ENCODE data around the gene NAT14.

Gene NAT14

DNA sequence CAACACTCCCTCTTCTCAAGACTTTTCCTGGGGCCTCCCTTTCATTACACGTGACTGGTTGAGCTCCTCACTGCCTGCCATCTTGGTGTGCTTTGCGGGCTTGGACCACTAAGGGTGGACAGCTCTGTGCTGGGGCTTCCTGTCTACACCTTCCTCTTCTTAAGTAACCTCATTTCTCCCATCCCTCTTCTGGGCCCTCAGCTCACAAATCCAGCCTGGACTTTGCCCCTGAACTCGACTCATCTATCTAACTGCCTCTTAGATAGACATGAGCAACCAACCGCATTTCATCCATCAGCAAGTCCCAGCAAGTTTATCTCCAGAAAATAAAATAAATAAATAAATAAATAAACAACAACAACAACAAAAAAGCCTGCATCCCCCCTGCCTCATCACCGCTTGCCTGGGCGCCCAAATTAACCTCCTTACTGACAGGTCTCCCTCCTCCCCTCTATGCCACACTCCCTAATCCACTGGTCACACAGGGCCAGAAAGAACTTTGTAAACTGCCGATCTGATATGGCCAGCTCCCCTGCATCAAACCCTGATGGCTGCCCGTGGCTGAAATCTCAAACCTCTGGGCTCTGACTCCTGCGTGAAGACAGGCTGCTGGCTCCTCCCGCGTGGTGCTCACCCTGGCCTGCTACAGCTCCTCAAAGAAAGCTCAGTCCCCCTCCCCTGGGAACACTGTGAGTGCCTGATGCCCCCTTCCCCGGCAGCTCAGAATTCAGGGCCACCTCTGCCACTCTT, 31.3 kb upstream of the NAT14 start:
- FAIRE-seq (no peak), DNase-seq (ENCODE audit: insufficient read length, low spot score) (no peak)
- TF ChIP-seq, protein P1, sequence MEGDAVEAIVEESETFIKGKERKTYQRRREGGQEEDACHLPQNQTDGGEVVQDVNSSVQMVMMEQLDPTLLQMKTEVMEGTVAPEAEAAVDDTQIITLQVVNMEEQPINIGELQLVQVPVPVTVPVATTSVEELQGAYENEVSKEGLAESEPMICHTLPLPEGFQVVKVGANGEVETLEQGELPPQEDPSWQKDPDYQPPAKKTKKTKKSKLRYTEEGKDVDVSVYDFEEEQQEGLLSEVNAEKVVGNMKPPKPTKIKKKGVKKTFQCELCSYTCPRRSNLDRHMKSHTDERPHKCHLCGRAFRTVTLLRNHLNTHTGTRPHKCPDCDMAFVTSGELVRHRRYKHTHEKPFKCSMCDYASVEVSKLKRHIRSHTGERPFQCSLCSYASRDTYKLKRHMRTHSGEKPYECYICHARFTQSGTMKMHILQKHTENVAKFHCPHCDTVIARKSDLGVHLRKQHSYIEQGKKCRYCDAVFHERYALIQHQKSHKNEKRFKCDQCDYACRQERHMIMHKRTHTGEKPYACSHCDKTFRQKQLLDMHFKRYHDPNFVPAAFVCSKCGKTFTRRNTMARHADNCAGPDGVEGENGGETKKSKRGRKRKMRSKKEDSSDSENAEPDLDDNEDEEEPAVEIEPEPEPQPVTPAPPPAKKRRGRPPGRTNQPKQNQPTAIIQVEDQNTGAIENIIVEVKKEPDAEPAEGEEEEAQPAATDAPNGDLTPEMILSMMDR (IDR thresholded peaks at IDR 0.05; ENCODE audit: insufficient read depth, missing control alignments) = no peak

DNA sequence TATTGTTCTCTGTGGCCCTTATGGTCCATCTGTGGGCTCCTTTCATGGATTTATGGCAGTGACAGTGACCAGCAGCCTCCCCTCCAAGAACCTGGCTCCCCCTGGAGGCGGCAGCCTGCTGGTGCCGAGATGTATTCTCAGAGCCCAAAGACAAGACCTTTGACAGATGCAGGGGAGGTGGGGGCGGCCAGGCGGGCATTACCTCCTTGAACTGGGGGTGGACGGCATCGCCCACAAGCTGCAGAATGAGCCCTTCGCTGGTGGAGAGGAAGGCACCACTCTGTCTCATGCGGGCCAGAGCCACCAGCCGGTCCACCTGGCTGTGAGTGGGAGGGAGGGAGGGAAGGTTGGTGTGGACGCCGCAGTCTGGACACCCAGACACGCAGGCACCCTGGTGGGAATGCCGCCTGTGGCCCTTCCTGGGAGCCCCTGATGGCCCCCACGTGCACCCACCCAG, 30.2 kb upstream of the NAT14 start:
- TF ChIP-seq, protein P1 (IDR thresholded peaks at IDR 0.05; ENCODE audit: insufficient read depth, missing control alignments) = peak; percentile 54
- FAIRE-seq (no peak), DNase-seq (ENCODE audit: insufficient read length, low spot score) (no peak)

DNA sequence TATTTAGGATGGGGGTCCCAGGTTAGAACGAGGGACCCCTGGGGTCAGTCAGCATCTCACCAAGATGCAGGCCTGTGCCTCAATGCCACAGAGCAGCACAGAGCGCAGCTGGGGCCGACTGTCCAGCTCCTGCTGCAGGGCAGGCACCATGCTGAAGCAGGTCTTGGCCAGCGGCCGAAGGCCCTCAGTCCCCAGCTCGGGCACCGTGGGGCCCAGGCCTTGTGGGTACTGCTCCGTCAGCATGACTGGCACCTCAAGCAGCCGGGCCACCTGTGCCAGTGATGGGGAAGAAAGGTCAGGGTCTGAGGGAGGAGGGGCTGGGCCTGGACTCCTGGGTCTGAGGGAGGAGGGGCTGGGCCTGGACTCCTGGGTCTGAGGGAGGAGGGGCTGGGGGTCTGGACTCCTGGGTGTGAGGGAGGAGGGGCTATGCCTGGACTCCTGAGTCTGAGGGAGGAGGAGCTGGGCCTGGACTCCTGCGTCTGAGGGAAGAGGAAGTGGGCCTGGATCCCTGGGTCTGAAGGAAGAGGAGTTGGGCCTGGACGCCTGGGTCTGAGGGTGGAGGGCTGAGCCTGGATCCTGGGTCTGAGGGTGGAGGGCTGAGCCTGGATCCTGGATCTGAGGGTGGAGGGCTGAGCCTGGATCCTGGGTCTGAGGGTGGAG, 29.3 kb upstream of the NAT14 start:
- FAIRE-seq (no peak), DNase-seq (ENCODE audit: insufficient read length, low spot score) (no peak)
- TF ChIP-seq, protein P1 (IDR thresholded peaks at IDR 0.05; ENCODE audit: insufficient read depth, missing control alignments) = no peak

DNA sequence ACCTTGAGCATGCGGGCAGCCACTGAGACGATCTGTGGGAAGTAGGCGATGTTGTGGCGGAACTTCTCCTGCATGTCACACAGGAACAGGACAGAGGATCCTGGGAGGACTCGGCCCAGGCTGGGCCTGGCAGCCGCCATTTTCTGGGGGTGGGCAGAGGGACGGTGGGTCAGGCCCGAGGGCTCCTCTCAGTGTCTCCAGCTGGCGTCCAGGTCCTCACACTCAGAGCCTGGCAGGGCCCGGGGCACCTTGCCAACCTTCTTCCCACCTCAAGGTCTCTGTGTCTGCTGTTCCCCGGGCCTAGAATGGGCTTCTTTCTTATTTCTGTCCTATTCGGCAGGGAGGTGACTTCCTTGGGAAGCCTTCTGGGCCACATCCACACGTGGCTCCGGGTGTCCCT, 28.6 kb upstream of the NAT14 start:
- TF ChIP-seq, protein P1 (IDR thresholded peaks at IDR 0.05; ENCODE audit: insufficient read depth, missing control alignments) = no peak
- DNase-seq (ENCODE audit: insufficient read length, low spot score) = no peak
- no peak for FAIRE-seq

DNA sequence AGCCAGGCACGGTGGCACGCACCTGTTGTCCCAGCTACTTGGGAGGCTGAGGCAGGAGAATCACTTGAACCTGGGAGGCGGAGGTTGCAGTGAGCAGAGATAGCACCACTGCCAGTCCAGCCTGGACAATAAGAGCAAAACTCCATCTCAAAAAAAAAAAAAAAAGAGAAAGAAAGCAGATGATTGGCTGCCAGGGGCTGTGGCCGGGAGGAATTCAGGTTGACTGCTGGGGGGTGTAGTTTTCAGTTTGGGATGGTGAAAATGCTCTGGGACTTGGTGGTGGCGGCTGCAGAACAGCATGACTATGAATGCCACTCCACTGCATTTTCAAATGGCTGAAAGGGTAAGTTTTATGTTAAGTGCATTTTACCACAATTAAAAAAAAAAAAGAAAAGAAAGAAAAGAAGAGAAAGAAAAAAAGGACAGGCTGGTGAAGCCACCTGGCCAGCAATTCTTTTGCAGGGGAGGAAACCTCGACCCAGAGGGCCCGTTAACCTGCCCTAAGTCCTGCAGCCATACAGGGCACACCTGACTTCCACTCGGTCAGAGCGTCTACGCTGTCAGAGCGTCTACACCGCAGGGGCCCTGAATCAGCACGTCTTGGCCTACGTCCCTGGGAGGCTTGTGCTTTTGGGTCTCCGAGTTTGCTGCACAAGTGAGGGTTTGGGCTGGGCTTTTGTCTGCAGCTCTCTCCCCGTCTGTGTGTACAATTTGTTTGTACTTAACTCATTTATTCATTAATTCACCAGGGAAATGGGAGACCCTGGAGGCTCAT, 27.1 kb upstream of the NAT14 start:
- DNase-seq (ENCODE audit: insufficient read length, low spot score) (no peak), FAIRE-seq (no peak)

DNA sequence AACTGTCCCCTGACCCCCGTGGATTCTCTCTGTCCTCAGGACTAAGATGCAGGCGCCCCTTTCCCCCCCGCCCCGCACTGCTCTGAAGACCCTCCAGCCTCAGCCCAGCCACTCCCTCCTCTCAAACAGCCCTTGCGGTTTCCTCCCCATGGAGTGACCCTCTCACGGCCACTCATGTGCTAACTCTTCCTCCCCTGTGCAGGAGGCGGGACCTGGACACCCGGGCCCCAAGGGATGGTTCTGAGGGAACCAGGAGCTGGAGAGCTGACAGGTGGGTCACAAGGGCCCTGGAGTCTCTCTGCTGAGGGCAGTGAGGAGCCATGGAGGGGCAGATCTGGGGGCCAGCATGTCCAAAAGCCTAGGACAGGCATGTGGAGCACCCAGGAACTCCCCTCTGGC, 25.4 kb upstream of the NAT14 start:
- DNase-seq (ENCODE audit: insufficient read length, low spot score) (no peak), FAIRE-seq (no peak)
- TF ChIP-seq, protein P1 (IDR thresholded peaks at IDR 0.05; ENCODE audit: insufficient read depth, missing control alignments) = no peak

More for the DNA sequence above, 27.1 kb upstream of the NAT14 start:
- TF ChIP-seq, protein P1 (IDR thresholded peaks at IDR 0.05; ENCODE audit: insufficient read depth, missing control alignments) = no peak
